Left lobe of liver (tissue), 2 donors: ENCODE results near the gene ATXN7L1. TPM values are rescaled to one million over a fixed set of nuclear protein-coding genes. Genes with fewer than 3 reads are reported as not detected.

ENCODE experiments used
- ATAC-seq: fragments of 200-7000 bp; cut with Tn5 transposase; one replicate; pipeline ENCODE4 v1.9.1; 2020; ENCODE audit warnings: mild to moderate bottlenecking, moderate library complexity
- DNase-seq: peaks from one replicate; pipeline ENCODE4 v3.0.0-alpha.2; 2020; ENCODE audit warnings: low spot score
- total RNA-seq: library from RNA; stranded (reverse); gene quantifications from one replicate; pipeline ENCODE4 v1.2.1, GENCODE V29; 2021
- donor health status: DM: no; HTN: no; CAD: no; lungs with moderate emphysema.
- donor health status: DM: no; HTN: yes; CAD: no.

Gene ATXN7L1
- 15.5 TPM for total RNA-seq

GRCh38 chr7:105876091-105876963, at the start of gene ATXN7L1:
TSS of gene ATXN7L1 (minus strand) at chr7:105876599. CDS start at chr7:105876558, 41 bp downstream.
- ATAC-seq, result peak; percentile 93
- peak; percentile 94 for DNase-seq

DNA sequence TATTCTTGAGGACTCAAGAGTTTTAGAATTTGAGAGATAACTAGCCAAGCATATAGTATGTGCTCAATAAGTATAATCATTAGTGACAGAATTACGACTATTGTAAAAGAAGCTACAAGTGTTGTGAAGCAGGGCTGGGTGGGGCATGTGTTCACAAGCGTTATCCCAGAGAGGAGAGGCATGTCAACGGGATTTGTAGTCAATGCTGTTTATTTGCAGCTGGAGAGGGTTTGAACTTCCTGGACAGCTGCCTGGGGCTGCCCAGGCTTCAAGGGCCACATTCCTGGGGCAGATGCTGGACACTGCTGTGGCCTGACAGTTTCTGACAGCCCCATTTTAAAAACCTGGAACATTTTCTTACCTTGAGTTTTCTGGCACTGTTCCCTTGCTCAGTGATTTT, 49.7 kb upstream of the ATXN7L1 start:
- ATAC-seq (no peak), DNase-seq (no peak)

- ATAC-seq (no peak), DNase-seq (no peak)
These were observed 48.5 kb upstream of the ATXN7L1 start for GRCh38 chr7:105924945-105925344.

DNA sequence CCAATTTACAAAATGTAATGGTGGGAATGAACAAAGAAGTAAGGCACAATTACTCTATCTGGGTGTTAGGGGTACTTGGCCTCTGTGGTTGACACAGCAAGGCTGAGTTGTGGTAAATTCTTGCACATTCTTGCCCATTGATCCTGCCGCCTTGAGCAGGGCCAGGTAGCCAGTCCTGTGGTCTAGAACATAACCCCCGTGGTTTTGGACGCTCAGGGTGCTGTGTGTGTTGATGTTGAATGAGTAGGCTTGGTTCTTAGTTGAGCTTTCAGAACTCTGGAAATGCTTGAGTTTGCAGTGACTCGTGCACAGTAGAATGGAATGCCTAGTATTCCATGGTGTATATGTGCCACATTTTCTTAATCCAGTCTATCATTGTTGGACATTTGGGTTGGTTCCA, 44.4 kb upstream of the ATXN7L1 start:
- no peak for DNase-seq
- ATAC-seq, result no peak

DNA sequence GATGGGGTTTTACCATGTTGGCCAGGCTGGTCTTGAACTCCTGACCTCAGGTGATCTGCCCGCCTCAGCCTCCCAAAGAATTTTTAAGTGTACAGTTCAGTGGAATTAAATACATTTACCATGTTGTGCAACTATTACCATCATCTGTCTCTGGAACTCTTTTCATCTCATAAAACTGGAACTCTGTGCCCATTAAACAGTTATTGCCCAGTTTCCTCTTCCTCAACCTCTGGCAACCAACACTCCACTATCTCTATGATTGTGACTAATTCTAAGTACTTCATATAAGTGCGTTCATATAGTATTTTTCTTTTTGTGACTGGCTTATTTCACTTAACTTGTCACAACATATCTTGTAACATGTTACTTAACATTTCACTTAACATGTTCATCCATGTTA, 41.3 kb upstream of the ATXN7L1 start:
- ATAC-seq (no peak), DNase-seq (no peak)

GRCh38 chr7:105916603-105917002, 40.2 kb upstream of the ATXN7L1 start:
- ATAC-seq (no peak), DNase-seq (no peak)

- peak; percentile 96 for ATAC-seq
- DNase-seq, result no peak
These were observed 37.5 kb upstream of the ATXN7L1 start for GRCh38 chr7:105913947-105914346.

DNA sequence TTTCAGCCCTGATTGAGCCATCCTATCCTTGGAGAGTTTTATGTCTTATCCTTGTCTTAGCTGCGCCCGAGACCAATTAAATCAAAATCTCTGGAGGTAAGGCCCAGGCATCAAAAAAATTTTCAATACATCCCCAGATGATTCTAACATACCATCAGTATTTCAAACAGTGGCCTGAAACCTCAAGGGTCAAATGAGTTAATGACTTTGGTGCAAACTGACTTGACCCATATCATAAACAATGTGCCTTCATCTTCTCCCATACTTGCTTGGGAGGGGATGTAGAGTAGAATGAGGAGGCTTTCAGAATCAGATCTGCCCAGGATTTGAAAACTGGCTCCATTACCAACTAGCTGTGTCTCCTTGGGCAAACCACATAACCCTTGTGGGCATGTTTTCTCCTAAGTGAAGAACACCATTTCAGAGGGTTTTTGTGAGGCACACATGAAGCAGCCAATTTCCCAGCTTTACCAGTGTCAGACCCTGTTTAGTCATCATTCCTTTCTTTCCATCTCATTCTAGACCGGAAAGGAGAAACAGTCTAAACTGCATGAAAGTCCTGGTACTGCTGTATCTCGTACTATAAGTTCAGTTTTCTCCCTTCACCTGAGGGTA, 35.7 kb upstream of the ATXN7L1 start:
- ATAC-seq, result no peak
- no peak for DNase-seq

DNA sequence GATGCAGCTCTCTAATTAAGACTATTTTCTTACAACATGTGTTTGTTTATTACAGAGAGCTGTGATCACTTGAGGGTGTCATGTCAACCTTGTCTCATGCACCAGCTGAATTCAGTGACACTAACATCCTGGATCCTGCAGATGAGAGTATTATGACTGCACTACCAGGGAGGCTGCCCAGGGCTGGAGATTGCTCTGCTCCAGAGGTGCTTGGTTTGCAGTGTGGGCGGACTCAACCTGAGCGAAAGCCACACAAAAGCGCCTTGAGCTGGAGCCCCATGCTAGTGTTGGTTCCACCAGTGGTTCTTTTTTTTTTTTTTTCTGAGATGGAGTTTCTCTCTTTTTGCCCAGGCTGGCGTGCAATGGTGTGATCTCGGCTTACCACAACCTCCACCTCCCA, 33.8 kb upstream of the ATXN7L1 start:
- DNase-seq (no peak), ATAC-seq (no peak)

DNA sequence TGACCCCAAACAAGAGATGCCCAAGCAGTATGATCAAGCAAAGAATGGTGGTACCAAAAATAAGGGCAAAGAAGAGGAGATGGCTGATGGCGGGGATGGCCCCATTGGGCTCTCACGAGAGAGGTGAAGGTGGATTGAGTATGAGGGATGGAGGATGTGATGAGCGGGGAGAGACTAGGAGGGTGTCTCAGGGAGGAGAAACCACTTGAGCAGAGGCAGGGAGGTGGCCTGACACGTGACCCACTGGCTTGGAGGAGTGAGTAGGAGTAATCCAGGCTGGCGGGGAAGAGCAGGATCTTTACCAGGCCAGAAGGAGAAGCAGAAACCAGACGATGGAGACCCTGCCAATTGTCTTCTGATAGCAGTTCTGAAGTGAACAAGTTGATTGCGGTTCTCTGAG, 33.3 kb upstream of the ATXN7L1 start:
- no peak for ATAC-seq
- DNase-seq, result no peak

DNA sequence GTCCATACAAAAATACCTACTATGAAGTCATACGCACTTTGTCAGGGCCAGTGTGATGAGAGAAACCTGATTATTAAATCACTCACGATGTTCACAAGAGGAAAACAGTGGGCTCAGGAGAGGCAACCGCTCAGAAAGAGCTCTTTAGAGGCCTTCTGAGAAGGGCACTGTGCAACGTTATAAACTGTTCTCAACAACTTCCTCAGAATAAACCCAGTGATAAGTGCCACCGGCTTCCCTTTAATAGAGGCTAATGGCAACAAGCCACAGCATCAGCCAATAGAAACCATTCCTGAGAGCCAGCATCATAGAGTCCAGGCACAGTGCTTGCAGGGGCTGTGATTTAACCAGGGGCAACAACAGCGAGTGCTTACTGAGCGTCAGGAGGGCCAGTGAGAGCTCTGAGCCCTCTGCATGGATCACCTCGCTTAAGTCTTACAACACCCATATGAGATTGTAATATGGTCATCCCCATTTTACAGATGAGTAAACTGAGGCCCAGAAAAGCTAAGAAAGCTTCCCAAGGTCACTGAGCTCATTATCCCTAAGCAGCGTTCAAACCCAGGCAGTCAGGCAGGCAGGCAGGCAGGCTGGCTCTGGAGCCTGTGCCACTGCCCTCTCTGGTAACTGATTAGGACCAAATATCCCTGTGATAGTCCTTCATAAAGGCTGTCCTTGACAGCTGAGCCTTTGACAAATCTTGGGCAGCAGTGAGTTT, 30.9 kb upstream of the ATXN7L1 start:
- no peak for DNase-seq
- ATAC-seq, result peak; percentile 36

- DNase-seq, result no peak
- no peak for ATAC-seq
These were observed 30.3 kb upstream of the ATXN7L1 start for GRCh38 chr7:105906695-105907094.

GRCh38 chr7:105905910-105906568, 29.6 kb upstream of the ATXN7L1 start:
- ATAC-seq (no peak), DNase-seq (no peak)

- DNase-seq (no peak), ATAC-seq (no peak)
These were observed 29.0 kb upstream of the ATXN7L1 start for GRCh38 chr7:105905209-105905909.

DNA sequence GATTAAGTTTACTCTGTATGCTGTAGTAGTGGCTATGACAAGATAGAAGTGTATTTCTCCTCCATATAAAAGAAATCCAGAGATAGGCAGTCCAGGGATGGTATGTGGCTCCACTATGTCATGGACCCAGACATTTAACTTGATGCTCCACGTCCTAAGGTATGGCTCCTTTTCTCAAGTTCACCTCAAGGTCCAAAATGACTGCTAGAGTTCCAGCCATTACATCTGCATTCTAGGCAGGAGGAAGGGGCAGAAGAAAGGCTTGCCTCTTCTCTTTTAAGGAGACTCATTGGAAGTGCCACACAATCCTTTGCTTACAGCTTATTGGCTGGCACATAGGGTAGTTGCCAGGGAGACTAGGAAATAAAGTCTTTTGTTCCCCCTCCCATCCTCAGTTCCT, 27.7 kb upstream of the ATXN7L1 start:
- DNase-seq, result no peak
- no peak for ATAC-seq

DNA sequence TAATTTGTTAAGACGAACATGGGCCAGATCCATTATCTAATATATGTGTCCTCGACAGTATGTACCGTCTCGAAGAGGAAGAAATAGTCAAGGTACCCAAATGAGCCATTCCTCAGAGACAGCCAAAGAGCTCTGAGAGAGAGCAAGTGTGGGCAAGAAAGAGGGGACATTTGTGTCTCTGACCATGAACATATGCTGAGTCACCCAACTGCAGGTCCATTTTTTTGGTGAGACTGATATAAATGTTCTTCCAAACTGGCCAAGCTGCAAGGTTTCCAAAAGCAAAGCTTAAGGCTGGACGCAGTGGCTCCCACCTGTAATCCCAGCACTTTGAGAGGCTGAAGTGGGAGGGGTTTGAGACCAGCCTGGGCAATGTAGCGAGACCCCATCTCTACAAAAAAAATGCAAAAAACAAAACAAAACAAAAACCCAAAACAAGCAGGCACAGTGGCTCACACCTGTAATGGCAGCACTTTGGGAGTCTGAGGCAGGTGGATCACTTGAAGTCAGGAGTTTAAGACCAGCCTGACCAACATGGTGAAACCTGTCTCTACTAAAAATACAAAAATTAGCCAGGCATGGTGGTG, 26.0 kb upstream of the ATXN7L1 start:
- ATAC-seq (no peak), DNase-seq (no peak)

- DNase-seq, result no peak
- no peak for ATAC-seq
These were observed 21.6 kb upstream of the ATXN7L1 start for GRCh38 chr7:105897999-105898398.

GRCh38 chr7:105896407-105896911, 20.1 kb upstream of the ATXN7L1 start:
- DNase-seq, result no peak

GRCh38 chr7:105894131-105894530, 17.7 kb upstream of the ATXN7L1 start:
- ATAC-seq (no peak), DNase-seq (no peak)

More at GRCh38 chr7:105896407-105896911, 20.1 kb upstream of the ATXN7L1 start:
- peak; percentile 35 for ATAC-seq

DNA sequence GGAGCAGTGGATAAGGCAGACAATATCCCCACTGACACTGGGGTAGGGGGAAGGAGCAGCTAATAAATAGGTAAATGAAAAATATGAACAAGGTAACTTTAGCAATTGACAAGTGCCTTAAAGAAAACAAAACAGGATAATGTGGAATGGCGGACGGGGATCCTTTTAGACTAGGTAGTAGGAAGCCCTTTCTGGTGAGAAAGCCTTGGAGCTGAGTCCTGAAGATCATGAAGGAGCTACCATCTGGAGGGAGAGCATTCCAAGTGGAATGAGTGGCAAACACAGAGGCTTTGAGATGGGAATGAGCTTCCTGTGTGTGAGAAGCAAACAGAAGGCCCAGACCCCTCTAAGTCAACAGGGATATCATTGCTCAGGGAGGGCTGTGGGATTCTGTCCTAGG, 16.0 kb upstream of the ATXN7L1 start:
- ATAC-seq (no peak), DNase-seq (no peak)
